SK-N-SH treated with all-trans-retinoic acid at 6 μM for 48 hours (cell line): ENCODE data around the gene MYOD1.
A peak's percentile ranks its signal among the peaks of the same experiment; 100 is the strongest.

ENCODE experiments used
- ISL1 ChIP-seq: fragments of 250-450 bp; sonication (Bioruptor Pico); IDR thresholded peaks from 2 replicates; pipeline ENCODE4 v2.1.2; 2022; ENCODE audit warnings: mild to moderate bottlenecking, moderate library complexity
- OSR1 ChIP-seq: fragments of 250-450 bp; sonication (Bioruptor Pico); IDR thresholded peaks from 2 replicates; pipeline ENCODE4 v1.8.0; 2022; ENCODE audit warnings: moderate library complexity, mild to moderate bottlenecking, inconsistent platforms
- PATZ1 ChIP-seq: fragments of 250-450 bp; sonication (Bioruptor Pico); IDR thresholded peaks from 2 replicates; pipeline ENCODE4 v1.8.0; 2020; ENCODE audit warnings: mild to moderate bottlenecking, moderate library complexity, borderline replicate concordance
- RARB ChIP-seq: fragments of 250-450 bp; sonication (Bioruptor Pico); IDR thresholded peaks from 2 replicates; pipeline ENCODE4 v1.8.0; 2021; ENCODE audit warnings: mild to moderate bottlenecking, moderate library complexity
- SNAI2 ChIP-seq: fragments of 250-450 bp; sonication (Bioruptor Pico); IDR thresholded peaks from 2 replicates; pipeline ENCODE4 v1.5.0; 2020; ENCODE audit warnings: mild to moderate bottlenecking, moderate library complexity
- ZFP3 ChIP-seq: fragments of 250-450 bp; sonication (Bioruptor Pico); IDR thresholded peaks from 2 replicates; pipeline ENCODE4 v1.5.0; 2020; ENCODE audit warnings: mild to moderate bottlenecking, moderate library complexity
- ZNF70 ChIP-seq: fragments of 450-650 bp; formaldehyde crosslinking; IDR thresholded peaks from 2 replicates; pipeline ENCODE4 v1.5.0; 2020; ENCODE audit warnings: mild to moderate bottlenecking, moderate library complexity
- ZNF8 ChIP-seq: fragments of 450-650 bp; formaldehyde crosslinking; IDR thresholded peaks from 2 replicates; pipeline ENCODE4 v1.5.0; 2020; ENCODE audit warnings: mild to moderate bottlenecking, moderate library complexity

GRCh38 chr11:17686231-17686980, 33.0 kb upstream of the MYOD1 start:
- TF ChIP-seq RARB = no peak
- no peak for TF ChIP-seq OSR1 (CRISPR knock-in tag)
- no peak for TF ChIP-seq ISL1 (CRISPR knock-in tag)
- no peak for TF ChIP-seq ZFP3 (CRISPR knock-in tag)
- TF ChIP-seq ZNF70 (CRISPR knock-in tag) = no peak
- TF ChIP-seq ZNF8 = 0 out of 2 replicates have a peak, but pooled peaks have one; percentile 29
- TF ChIP-seq PATZ1 (CRISPR knock-in tag) = no peak
- no peak for TF ChIP-seq SNAI2 (CRISPR knock-in tag)
